Body of pancreas (tissue), 4 donors: ENCODE data around the gene NOL4L.

Source experiments
- CTCF ChIP-seq, 7 experiments: fragments of 450-650 bp in 4 of 7; fragments of 200-600 bp in 3 of 7; sonication (generic) in 3 of 7; IDR thresholded peaks; one replicate each; pipeline ENCODE4 v1.5.1; 2016 to 2019; ENCODE audit warnings: antibody characterized with exemption in 7 of 7
- POLR2A ChIP-seq, 3 donors: fragments of 450-650 bp; IDR thresholded peaks; one replicate each; pipeline ENCODE4 v1.6.1; 2016; ENCODE audit warnings: antibody characterized with exemption in 3 of 3, mild to moderate bottlenecking in 2 of 3

DNA sequence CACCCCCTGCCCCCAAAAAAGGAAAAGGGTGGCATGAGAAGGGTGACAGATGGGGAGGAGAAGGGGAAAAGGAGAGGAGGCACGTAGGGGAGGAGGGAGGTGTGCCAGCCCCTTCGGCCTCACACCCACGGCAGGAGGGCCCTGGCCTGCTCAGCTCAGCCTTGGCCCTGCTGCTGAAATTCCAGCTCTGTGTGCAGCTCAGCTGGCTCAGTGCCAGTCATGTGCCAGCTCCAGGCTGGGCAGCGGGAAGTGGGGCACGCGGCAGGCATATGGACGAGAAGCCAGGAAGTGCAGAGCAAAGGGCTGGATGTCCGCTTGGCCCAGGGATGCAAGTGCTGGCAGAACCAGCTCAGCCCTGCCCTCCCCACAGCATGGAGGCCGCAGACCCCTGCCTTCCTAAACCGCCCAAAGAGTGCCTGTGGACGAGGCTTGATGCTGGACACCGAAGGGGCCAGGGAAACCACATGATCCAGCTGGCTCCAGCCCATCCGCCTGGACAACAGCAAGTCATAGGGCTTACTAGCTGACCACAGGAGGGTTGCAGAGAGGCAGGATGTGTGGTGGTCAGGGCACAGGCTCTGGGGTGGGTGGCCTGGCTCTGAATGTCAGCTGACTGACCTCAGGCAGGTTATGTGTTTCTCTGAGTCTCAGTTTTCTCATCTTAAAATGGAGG, 60.2 kb downstream of the NOL4L start:
- no peak for TF ChIP-seq CTCF (IDR thresholded peaks at IDR 0.05)
- no peak for TF ChIP-seq POLR2A (IDR thresholded peaks at IDR 0.05)
